ENCODE data around the gene PVRIG. TPM values are rescaled to one million over a fixed set of nuclear protein-coding genes. Genes with fewer than 3 reads are reported as not detected.
"Not testable (repeated sequence)": the region's sequence is repeated elsewhere in the genome, so short reads cannot be mapped to it uniquely, and the experiment has no call there.

The PVRIG gene
- total and polyA plus RNA-seq, 2 donors (not counting 1 experiment from before 2014, with no cell fraction given): 16.2 to 51.2 TPM

- H3K27ac ChIP-seq (ENCODE audit: low read length in 2 of 2): peak overlapping the region; percentile 71 to 95
- no peak overlapping the region for H3K4me3 ChIP-seq (ENCODE audit: control extremely low read depth in 1 of 5, extremely low read depth in 1 of 5, insufficient read depth in 1 of 5, low read depth in 2 of 5, low read length in 4 of 5)
- no peak overlapping the region for H2AFZ ChIP-seq (ENCODE audit: insufficient read depth, low read depth, low read length, poor library complexity, severe bottlenecking)
- no peaks in the 10 kb centered on the region for H4K20me1 ChIP-seq (ENCODE audit: control insufficient read depth, insufficient read depth, low read length, poor library complexity, severe bottlenecking)
- ATAC-seq (ENCODE audit: low read depth) (no peak), DNase-seq (no peak)
- CTCF ChIA-PET: interaction anchor here (0.6 to 9.7 kb wide), 8 partner anchors 8 to 87 kb away, joined by 3 to 93 read pairs (median 6); no protein-coding TSS in a partner anchor
- H3K27ac Mint-ChIP-seq: peak overlapping the region; percentile 89
- H3K9me3 ChIP-seq (ENCODE audit: control extremely low read depth in 1 of 3, control insufficient read depth in 2 of 3, insufficient read depth in 1 of 3, low read length in 2 of 3): no peaks in the 10 kb centered on the region
- H3K79me2 ChIP-seq (ENCODE audit: control insufficient read depth, insufficient read depth, low read length): peaks cover 26% of the 10 kb centered on the region
- POLR2A ChIA-PET: no interaction called here
- WGBS (ENCODE audit: insufficient coverage): 85% methylated on average over 4 of the region's 6 CpGs
- no peaks in the 10 kb centered on the region for H3K27me3 ChIP-seq (replicated peaks in 1 of 4; ENCODE audit: control extremely low read depth in 1 of 4, control insufficient read depth in 3 of 4, insufficient read depth in 4 of 4, low read length in 3 of 4)
- no peak overlapping the region for H3K4me2 ChIP-seq (replicated peaks; ENCODE audit: low read depth, low read length, poor library complexity, severe bottlenecking)
- H3K9ac ChIP-seq (ENCODE audit: low read length): no peak overlapping the region
- no peak for TF ChIP-seq CTCF (IDR thresholded peaks at IDR 0.05)
- no peak for TF ChIP-seq EZH2 (IDR thresholded peaks at IDR 0.05; ENCODE audit: borderline replicate concordance, insufficient read depth, low read depth, low read length, poor library complexity, severe bottlenecking)
- intact Hi-C loops (cut with micrococcal nuclease): no loop called here
- H3K9me3 Mint-ChIP-seq (ENCODE audit: insufficient read depth): no peaks in the 10 kb centered on the region
- H3K4me3 Mint-ChIP-seq: peak overlapping the region; percentile 3
- peaks cover 81% of the 10 kb centered on the region for H3K4me1 Mint-ChIP-seq
- peaks cover 0 to 2% of the 10 kb centered on the region in 2 experiments for H3K36me3 ChIP-seq (replicated peaks in 1 of 2; ENCODE audit: control extremely low read depth in 1 of 2, control insufficient read depth in 1 of 2, extremely low read depth in 1 of 2, insufficient read depth in 2 of 2, low read length in 1 of 2)
- H3K27me3 Mint-ChIP-seq: no peaks in the 10 kb centered on the region
- H3K4me1 ChIP-seq (ENCODE audit: control insufficient read depth in 2 of 2, insufficient read depth in 2 of 2, low read length in 2 of 2): peaks cover 63 to 74% of the 10 kb centered on the region in 2 donors
These were observed 3.9 kb upstream of the PVRIG start for GRCh38 chr7:100215895-100216294.

GRCh38 chr7:100217934-100218333 lies 1.8 kb upstream of the PVRIG start:
- WGBS (ENCODE audit: insufficient coverage): no CpG with 5 or more reads among the region's 5 CpGs
- Mint-ChIP-seq H3K4me1 (peaks cover 86% of the 10 kb centered on the region), H3K27ac (peak overlapping the region; percentile 98), H3K4me3 (peak overlapping the region; percentile 90)
- H3K27me3 ChIP-seq (replicated peaks in 1 of 4; ENCODE audit: control extremely low read depth in 1 of 4, control insufficient read depth in 3 of 4, insufficient read depth in 4 of 4, low read length in 3 of 4); H4K20me1 ChIP-seq (ENCODE audit: control insufficient read depth, insufficient read depth, low read length, poor library complexity, severe bottlenecking); H3K9me3 ChIP-seq (ENCODE audit: control extremely low read depth in 1 of 3, control insufficient read depth in 2 of 3, insufficient read depth in 1 of 3, low read length in 2 of 3); H2AFZ ChIP-seq (ENCODE audit: insufficient read depth, low read depth, low read length, poor library complexity, severe bottlenecking); H3K4me2 ChIP-seq (replicated peaks; ENCODE audit: low read depth, low read length, poor library complexity, severe bottlenecking); H3K9ac ChIP-seq (ENCODE audit: low read length); H3K9me3 Mint-ChIP-seq (ENCODE audit: insufficient read depth); H3K27me3 Mint-ChIP-seq: not testable (repeated sequence)
- CTCF ChIA-PET: interaction anchor here (0.6 to 9.7 kb wide), 18 partner anchors 10 to 209 kb away, joined by 3 to 93 read pairs (median 4); partner anchors contain the start of genes GAL3ST4, GPC2, LAMTOR4 and STAG3
- peak overlapping the region in 2 of 5 experiments; percentile 17 to 29 for H3K4me3 ChIP-seq (ENCODE audit: control extremely low read depth in 1 of 5, extremely low read depth in 1 of 5, insufficient read depth in 1 of 5, low read depth in 2 of 5, low read length in 4 of 5)
- ATAC-seq (ENCODE audit: low read depth) (peak; percentile 10), DNase-seq (peak; percentile 63)
- intact Hi-C loops (cut with micrococcal nuclease): loop anchor here (1.0 kb wide), 2 partner anchors 28 to 86 kb away; no protein-coding TSS in a partner anchor
- H3K79me2 ChIP-seq (ENCODE audit: control insufficient read depth, insufficient read depth, low read length): peaks cover 40% of the 10 kb centered on the region
- H3K36me3 ChIP-seq (replicated peaks in 1 of 2; ENCODE audit: control extremely low read depth in 1 of 2, control insufficient read depth in 1 of 2, extremely low read depth in 1 of 2, insufficient read depth in 2 of 2, low read length in 1 of 2): peaks cover 0 to 11% of the 10 kb centered on the region in 2 experiments
- peaks cover 63 to 78% of the 10 kb centered on the region in 2 donors for H3K4me1 ChIP-seq (ENCODE audit: control insufficient read depth in 2 of 2, insufficient read depth in 2 of 2, low read length in 2 of 2)
- peak overlapping the region; percentile 97 to 100 for H3K27ac ChIP-seq (ENCODE audit: low read length in 2 of 2)
- POLR2A ChIA-PET: interaction anchor here (0.6 to 1.4 kb wide), 4 partner anchors 28 to 78 kb away, joined by 4 to 6 read pairs (median 4); partner anchors contain the start of gene LAMTOR4
